Activated B cell treated with CpG ODN at 0.5 μM for 24 hours (primary cell): Measurements from ENCODE around the gene AKAP11. TPM values are rescaled to one million over a fixed set of nuclear protein-coding genes. Genes with fewer than 3 reads are reported as not detected.

Experiments used
- ATAC-seq: fragments of 200-7000 bp; cut with Tn5 transposase; one replicate; pipeline ENCODE4 v1.10.0; 2021; ENCODE audit warnings: low read depth, mild to moderate bottlenecking, moderate library complexity
- CTCF ChIA-PET: fragments of 350-600 bp; sonication (Branson Sonifier 250); formaldehyde crosslinking; loops from one replicate; lab custom pipeline; 2021; ENCODE audit warnings: antibody characterized with exemption; lab: Charles Lee
- POLR2A ChIA-PET: fragments of 350-600 bp; sonication (Branson Sonifier 250); formaldehyde crosslinking; loops from one replicate; lab custom pipeline; 2021; ENCODE audit warnings: antibody characterized with exemption; lab: Charles Lee
- DNase-seq: peaks from one replicate; pipeline ENCODE4 v3.0.0; 2022
- H3K27ac Mint-ChIP-seq: one replicate; pipeline ENCODE4 v1.8.0; 2020; ENCODE audit warnings: mixed read lengths
- H3K27me3 Mint-ChIP-seq: one replicate; pipeline ENCODE4 v1.8.0; 2021; ENCODE audit warnings: mixed read lengths
- H3K36me3 Mint-ChIP-seq: one replicate; pipeline ENCODE4 v1.8.0; 2021; ENCODE audit warnings: low read depth, mixed read lengths
- H3K4me1 Mint-ChIP-seq: one replicate; pipeline ENCODE4 v1.8.0; 2021; ENCODE audit warnings: mixed read lengths
- H3K4me3 Mint-ChIP-seq: one replicate; pipeline ENCODE4 v1.8.0; 2020; ENCODE audit warnings: mild to moderate bottlenecking, mixed read lengths
- H3K9me3 Mint-ChIP-seq: one replicate; pipeline ENCODE4 v1.8.0; 2020; ENCODE audit warnings: mixed read lengths
- CTCF ChIP-seq: fragments of 200-600 bp; IDR thresholded peaks from one replicate; pipeline ENCODE4 v1.8.0; 2022; ENCODE audit warnings: antibody characterized with exemption, mild to moderate bottlenecking
- intact Hi-C: fragments of 100-400 bp; cut with micrococcal nuclease; formaldehyde crosslinking; loops from one replicate; pipeline ENCODE4 v1.15.1; 2024
- total RNA-seq: library from RNA; stranded (reverse); gene quantifications from 2 replicates; pipeline ENCODE4 v1.2.3, GENCODE V29; 2022

The AKAP11 gene
- total RNA-seq, 1 donor from 2014 or later = 42.8 TPM

- intact Hi-C loops = no loop called here
- no peak overlapping the region for H3K27ac Mint-ChIP-seq
- no peaks in the 10 kb centered on the region for H3K27me3 Mint-ChIP-seq
- ATAC-seq (no peak), DNase-seq (no peak)
- no peak for TF ChIP-seq CTCF
- POLR2A ChIA-PET = no interaction called here
- H3K36me3 Mint-ChIP-seq = no peaks in the 10 kb centered on the region
- H3K9me3 Mint-ChIP-seq = no peaks in the 10 kb centered on the region
- H3K4me1 Mint-ChIP-seq = no peaks in the 10 kb centered on the region
- CTCF ChIA-PET = no interaction called here
- no peak overlapping the region for H3K4me3 Mint-ChIP-seq
These were observed 10.9 kb upstream of the AKAP11 start for GRCh38 chr13:42260903-42261654.

GRCh38 chr13:42266473-42266872, 5.5 kb upstream of the AKAP11 start:
- intact Hi-C loops = no loop called here
- DNase-seq (no peak), ATAC-seq (no peak)
- ChIA-PET POLR2A (no interaction called here), CTCF (no interaction called here)
- Mint-ChIP-seq H3K36me3 (peaks cover 3% of the 10 kb centered on the region), H3K9me3 (no peaks in the 10 kb centered on the region), H3K4me3 (no peak overlapping the region), H3K27me3 (no peaks in the 10 kb centered on the region), H3K27ac (no peak overlapping the region), H3K4me1 (peaks cover 14% of the 10 kb centered on the region)
- no peak for TF ChIP-seq CTCF

- TF ChIP-seq CTCF = no peak
- Mint-ChIP-seq H3K4me1 (peaks cover 44% of the 10 kb centered on the region), H3K9me3 (peaks cover 2% of the 10 kb centered on the region), H3K27me3 (no peaks in the 10 kb centered on the region), H3K4me3 (peak overlapping the region; percentile 97), H3K36me3 (peaks cover 8% of the 10 kb centered on the region), H3K27ac (peak overlapping the region; percentile 97)
- no peak for ATAC-seq
- ChIA-PET POLR2A (interaction anchor here (0.9 to 1.2 kb wide), 3 partner anchors 14 to 1211 kb away, joined by 3 to 4 read pairs (median 3); no protein-coding TSS in a partner anchor), CTCF (no interaction called here)
- DNase-seq = no peak
- intact Hi-C loops = loop anchor here (2.0 to 10.0 kb wide), 10 partner anchors 310 to 2004 kb away; partner anchors contain the start of genes CCDC122, ELF1, LACC1 and MTRF1
These were observed 1.6 kb upstream of the AKAP11 start for GRCh38 chr13:42270160-42270856.

GRCh38 chr13:42270857-42271215, 1.1 kb upstream of the AKAP11 start:
- ATAC-seq = no peak
- Mint-ChIP-seq H3K4me1 (peaks cover 49% of the 10 kb centered on the region), H3K36me3 (peaks cover 9% of the 10 kb centered on the region), H3K9me3 (peaks cover 2% of the 10 kb centered on the region), H3K27me3 (no peaks in the 10 kb centered on the region), H3K4me3 (peak overlapping the region; percentile 97), H3K27ac (peak overlapping the region; percentile 97)
- TF ChIP-seq CTCF = no peak
- intact Hi-C loops = loop anchor here (1.0 to 10.0 kb wide), 13 partner anchors 106 to 2004 kb away; partner anchors contain the start of genes CCDC122, ELF1, KBTBD6 and LACC1
- DNase-seq = no peak
- ChIA-PET POLR2A (interaction anchor here (0.5 to 2.6 kb wide), 6 partner anchors 13 to 1211 kb away, joined by 3 to 47 read pairs (median 3); partner anchors contain the start of gene KBTBD7), CTCF (no interaction called here)
